H4 (cell line): Measurements from ENCODE around the gene PABPC1L. TPM values are rescaled to one million over a fixed set of nuclear protein-coding genes. Genes with fewer than 3 reads are reported as not detected.

Experiments used
- DNase-seq: peaks from one replicate; pipeline ENCODE4 v3.0.0-alpha.2; 2015; ENCODE audit warnings: low spot score
- total RNA-seq: library from RNA; depleted of rRNA; stranded (reverse); fragments of >200 nt; shearing (Covaris generic); gene quantifications from 2 replicates; pipeline ENCODE4 v1.2.3, GENCODE V29; 2014

PABPC1L gene
- total RNA-seq, 1 experiment from 2014 or later: 3.5 TPM

DNA sequence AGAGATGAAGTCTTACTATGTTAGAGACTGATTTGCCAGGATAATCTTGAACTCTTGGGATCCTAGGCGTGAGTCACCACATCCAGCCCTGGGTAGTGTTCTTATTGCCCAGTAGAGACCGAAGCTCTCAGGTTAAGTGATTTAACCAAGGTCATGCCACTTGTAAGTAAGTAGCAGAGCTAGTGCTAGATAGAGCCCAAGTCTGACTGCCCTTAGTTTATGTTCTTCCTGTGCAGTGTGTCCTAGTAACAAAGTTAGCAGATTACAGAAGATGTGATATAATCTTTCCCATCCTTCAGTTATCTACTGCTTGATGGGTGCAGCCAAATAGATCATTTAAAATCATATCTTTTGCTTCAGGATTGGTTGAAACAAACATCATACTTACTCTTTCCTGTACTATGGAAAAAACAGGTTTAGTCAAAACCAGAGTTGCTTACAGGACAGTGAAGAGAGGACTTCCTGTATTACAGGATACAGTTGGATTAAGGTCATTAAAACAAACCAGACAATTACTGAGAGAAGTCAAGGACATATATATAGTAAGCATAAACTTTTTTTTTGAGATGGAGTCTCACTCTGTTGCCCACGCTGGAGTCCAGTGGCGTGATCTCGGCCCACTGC is 9.5 kb upstream of the PABPC1L start:
- DNase-seq: no peak

GRCh38 chr20:44901974-44902373 is 7.9 kb upstream of the PABPC1L start:
- DNase-seq: no peak

DNA sequence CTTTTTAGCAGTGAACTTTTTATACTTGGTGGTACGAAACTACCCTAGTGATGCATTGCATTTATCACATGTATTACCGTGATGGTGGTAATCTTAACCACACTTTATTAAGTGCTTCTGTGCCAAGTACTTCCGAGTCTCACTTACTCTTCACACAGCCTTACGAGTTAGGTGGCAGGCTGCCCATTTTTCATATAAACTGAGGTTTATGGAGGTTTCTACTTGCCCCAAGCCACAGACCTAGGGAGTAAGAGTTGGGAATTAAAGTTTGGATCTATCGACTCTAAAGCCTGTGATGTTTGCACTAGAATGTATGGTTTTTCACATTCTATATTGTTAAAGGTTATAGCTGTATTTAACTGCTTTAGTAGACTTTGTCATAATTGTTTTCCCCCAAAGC is 5.5 kb upstream of the PABPC1L start:
- peak; percentile 25 for DNase-seq

- no peak for DNase-seq
These were observed 631 bp upstream of the PABPC1L start for GRCh38 chr20:44908987-44909871.

GRCh38 chr20:44910690-44911262 is 916 bp downstream of the PABPC1L start:
- DNase-seq: no peak

- peak; percentile 53 for DNase-seq
These were observed 1.5 kb downstream of the PABPC1L start for GRCh38 chr20:44911264-44911921.

- no peak for DNase-seq
These were observed 2.3 kb downstream of the PABPC1L start for GRCh38 chr20:44912189-44912588.

DNA sequence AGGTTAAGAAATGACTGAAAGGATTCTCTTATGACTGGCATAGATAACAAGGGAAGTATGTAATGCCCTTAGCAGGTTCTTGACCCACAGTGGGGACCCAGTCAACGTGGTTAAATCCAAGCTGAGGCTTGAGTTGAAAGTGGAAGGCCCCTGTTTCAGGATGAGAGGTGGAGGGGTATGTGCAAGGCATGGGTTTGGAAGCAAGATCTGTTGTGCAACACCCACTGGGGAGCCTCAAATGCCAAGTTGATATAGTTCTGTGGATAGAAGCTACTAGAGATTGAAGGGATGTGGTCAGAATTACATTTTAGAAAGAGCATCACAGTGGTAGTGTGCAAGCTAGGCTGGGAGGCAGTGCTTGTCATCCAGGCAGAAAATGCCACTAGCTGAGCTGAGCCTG is 5.1 kb downstream of the PABPC1L start:
- no peak for DNase-seq

DNA sequence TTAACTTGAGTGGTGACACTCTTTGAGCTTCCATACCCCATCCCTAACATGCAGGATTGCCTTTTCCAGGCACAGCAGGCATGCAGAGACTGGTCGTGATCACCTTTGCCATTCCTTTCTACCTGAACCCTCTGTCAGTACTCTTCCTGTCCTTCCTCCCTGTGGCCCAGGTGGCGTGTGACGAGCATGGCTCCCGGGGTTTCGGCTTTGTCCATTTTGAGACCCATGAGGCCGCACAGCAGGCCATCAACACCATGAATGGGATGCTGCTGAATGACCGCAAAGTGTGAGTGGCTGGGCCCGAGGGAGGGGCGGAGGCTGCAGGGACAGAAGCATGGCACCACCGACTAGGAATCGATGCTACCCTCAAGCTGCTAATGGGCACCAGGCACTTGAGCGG is 6.7 kb downstream of the PABPC1L start:
- no peak for DNase-seq

- DNase-seq: no peak
These were observed 7.5 kb downstream of the PABPC1L start for GRCh38 chr20:44917399-44917798.

GRCh38 chr20:44918342-44918741 is 8.5 kb downstream of the PABPC1L start:
- DNase-seq: no peak

DNA sequence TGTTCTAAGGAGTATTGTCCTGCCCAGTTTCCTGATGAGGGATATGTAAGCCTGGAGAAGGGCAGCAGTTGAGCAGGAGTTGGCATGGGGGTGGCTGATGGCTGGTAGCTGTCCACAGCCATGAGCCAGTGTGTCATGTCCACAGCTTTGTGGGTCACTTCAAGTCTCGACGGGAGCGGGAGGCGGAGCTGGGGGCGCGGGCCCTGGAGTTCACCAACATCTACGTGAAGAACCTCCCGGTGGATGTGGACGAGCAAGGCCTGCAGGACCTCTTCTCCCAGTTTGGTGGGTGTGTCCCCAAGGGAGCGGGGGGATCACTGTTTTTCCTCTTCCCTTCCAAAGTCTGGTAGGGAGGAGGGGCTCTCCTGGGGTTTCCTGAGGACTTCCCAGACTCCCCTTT is 8.9 kb downstream of the PABPC1L start:
- DNase-seq: no peak

DNA sequence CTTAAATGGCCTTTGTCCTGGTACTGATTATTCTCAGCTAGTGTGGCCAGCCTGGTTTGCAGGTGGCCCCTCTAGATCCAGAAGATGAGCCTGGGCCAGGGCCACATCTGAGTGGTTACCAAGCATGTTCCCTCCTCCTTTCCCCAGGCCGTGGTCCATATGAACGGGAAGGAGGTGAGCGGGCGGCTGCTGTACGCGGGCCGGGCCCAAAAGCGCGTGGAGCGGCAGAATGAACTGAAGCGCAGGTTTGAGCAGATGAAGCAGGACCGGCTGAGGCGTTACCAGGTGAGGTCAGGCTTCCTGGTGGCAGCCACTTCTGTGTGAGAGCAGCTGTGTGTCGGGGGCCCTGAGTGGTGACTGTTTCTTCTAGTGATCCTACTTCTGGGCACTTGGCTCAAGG is 11.6 kb downstream of the PABPC1L start:
- DNase-seq: no peak

GRCh38 chr20:44924541-44924940 is 14.7 kb downstream of the PABPC1L start:
- DNase-seq: no peak

DNA sequence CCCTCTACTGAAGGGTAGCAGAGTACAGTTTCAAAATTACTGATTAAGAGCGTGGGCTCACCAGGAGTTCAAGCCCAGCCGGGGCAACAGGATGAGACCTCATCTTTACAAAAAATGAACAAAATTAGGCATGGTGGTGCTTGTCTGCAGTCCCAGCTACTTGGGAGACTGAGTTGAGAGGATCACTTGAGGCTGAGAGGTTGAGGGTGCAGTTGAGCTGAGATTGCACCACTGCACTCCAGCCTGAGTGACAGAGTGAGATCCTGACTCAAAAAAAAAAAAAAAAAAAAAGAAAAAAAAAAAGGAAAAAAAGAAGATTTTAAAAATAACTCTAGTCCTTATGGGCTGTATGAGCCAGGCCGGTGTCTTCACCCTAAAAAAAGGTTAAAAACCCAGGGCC is 18.7 kb downstream of the PABPC1L start:
- no peak for DNase-seq

DNA sequence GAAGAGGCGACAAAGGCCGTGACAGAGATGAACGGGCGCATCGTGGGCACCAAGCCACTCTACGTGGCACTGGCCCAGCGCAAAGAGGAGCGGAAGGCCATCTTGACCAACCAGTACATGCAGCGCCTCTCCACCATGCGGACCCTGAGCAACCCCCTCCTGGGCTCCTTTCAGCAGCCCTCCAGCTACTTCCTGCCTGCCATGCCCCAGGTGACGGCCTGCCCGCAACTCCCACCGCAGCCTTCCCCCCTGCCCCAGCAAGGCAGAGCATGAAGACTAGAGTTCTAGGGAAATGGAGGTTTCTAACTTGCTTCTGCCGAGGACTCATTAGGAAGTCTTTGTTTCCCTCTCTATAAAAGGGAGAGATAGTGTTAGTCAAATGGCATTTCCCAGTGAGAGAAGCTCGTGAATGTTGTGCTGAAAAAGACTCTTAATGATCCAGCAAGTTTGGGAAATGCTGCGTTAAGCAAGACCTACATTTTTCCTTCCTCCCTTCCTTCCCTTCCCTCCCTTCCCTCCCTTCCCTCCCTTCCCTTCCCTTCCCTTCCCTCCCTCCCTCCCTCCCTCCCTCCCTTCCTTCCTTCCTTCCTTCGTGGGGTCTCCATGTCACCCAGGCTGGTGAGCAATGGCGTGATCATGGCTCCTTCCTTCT is 20.8 kb downstream of the PABPC1L start:
- DNase-seq: no peak

DNA sequence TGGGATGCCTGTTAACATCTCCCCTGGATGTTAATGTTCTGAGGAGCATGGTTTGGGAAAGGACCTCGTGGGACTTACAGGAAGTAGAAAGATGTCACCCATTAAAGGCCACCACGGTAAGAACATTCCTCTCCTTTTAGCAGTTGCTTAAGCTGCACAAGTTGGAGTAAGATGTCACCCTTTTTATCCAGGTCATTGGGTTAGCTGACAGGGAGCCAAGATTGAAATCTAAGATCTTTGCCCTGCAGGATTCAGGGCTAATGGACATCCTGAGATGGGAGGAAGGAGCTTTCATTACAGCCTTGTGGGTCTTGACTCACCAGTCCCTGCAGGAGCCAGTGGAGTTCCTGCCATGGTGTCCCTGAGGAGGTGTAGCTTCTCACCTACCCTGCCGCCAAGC is 22.1 kb downstream of the PABPC1L start:
- no peak for DNase-seq

- DNase-seq: no peak
These were observed 23.1 kb downstream of the PABPC1L start for GRCh38 chr20:44932916-44933315.

DNA sequence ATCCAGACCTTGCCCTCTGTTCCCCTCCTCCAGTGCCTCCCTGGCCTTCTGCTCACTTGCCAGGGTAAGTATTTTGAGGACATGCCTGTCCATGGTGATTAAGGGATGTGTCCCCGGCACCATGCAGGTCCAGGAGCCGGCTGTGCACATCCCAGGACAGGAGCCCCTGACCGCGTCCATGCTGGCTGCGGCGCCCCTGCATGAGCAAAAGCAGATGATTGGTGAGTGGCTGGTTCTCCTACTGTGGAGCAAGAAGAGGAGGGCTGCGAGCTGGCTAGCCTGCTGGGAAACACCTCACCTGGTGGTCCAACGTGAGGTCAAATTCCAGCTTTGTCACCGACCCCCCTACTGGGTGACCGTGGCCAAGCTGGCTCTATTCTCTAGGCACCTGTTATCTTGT is 26.6 kb downstream of the PABPC1L start:
- no peak for DNase-seq

- no peak for DNase-seq
These were observed 28.8 kb downstream of the PABPC1L start for GRCh38 chr20:44938637-44939036.

- DNase-seq: no peak
These were observed 31.3 kb downstream of the PABPC1L start for GRCh38 chr20:44941120-44941691.
